CD4-positive, CD25-positive, alpha-beta regulatory T cell (primary cell): ENCODE data around the gene ARCN1. TPM values are rescaled to one million over a fixed set of nuclear protein-coding genes. Genes with fewer than 3 reads are reported as not detected.
A peak's percentile ranks its signal among the peaks of the same experiment; 100 is the strongest.
"Not testable (repeated sequence)": the region's sequence is repeated elsewhere in the genome, so short reads cannot be mapped to it uniquely, and the experiment has no call there.

Experiments used
- ATAC-seq, 2 donors: fragments of 150-1000 bp; cut with Tn5 transposase; one replicate each; pipeline ENCODE4 v1.10.0; 2021; ENCODE audit warnings: low read depth in 2 of 2, moderate number of reproducible peaks in 2 of 2, moderate library complexity in 1 of 2
- DNase-seq, 3 donors: peaks; one replicate each; pipeline versions ENCODE4 v3.0.0 to v3.0.0-alpha.2; 2012 to 2022; ENCODE audit warnings: mixed read lengths in 1 of 3
- H3K27ac ChIP-seq: one replicate; pipeline ENCODE4 v1.7.0; 2013; ENCODE audit warnings: mild to moderate bottlenecking, low read length; ENCODE audit not compliant: insufficient read depth, poor library complexity, severe bottlenecking
- H3K27me3 ChIP-seq: one replicate; pipeline ENCODE4 v1.7.0; 2013; ENCODE audit warnings: low read length; ENCODE audit not compliant: control insufficient read depth, insufficient read depth
- H3K36me3 ChIP-seq: one replicate; pipeline ENCODE4 v1.7.0; 2013; ENCODE audit warnings: mild to moderate bottlenecking, low read length, moderate library complexity; ENCODE audit not compliant: control insufficient read depth, insufficient read depth
- H3K4me1 ChIP-seq: 2 replicates; pipeline ENCODE4 v1.7.0; 2013; ENCODE audit warnings: mild to moderate bottlenecking, low read length; ENCODE audit not compliant: insufficient read depth, control insufficient read depth, poor library complexity, severe bottlenecking
- H3K4me3 ChIP-seq: one replicate; pipeline ENCODE4 v1.7.0; 2013; ENCODE audit warnings: low read depth, mild to moderate bottlenecking, low read length, moderate library complexity
- H3K9me3 ChIP-seq, 2 experiments: 1 replicate in 1 of 2; 2 replicates in 1 of 2; pipeline ENCODE4 v1.7.0; 2013; ENCODE audit warnings: low read length in 2 of 2, mild to moderate bottlenecking in 1 of 2, moderate library complexity in 1 of 2; ENCODE audit not compliant: control insufficient read depth in 2 of 2
- H3K27ac Mint-ChIP-seq, 3 donors: one replicate each; pipeline ENCODE4 v1.8.0; 2020 to 2022; ENCODE audit warnings: mild to moderate bottlenecking in 3 of 3, mixed read lengths in 3 of 3, moderate library complexity in 2 of 3
- H3K27me3 Mint-ChIP-seq: one replicate; pipeline ENCODE4 v1.8.0; 2022; ENCODE audit warnings: mild to moderate bottlenecking, mixed read lengths
- H3K36me3 Mint-ChIP-seq: one replicate; pipeline ENCODE4 v1.8.0; 2020; ENCODE audit warnings: mixed read lengths
- H3K4me1 Mint-ChIP-seq, 4 donors: one replicate each; pipeline ENCODE4 v1.8.0; 2020 to 2022; ENCODE audit warnings: mixed read lengths in 4 of 4, mild to moderate bottlenecking in 1 of 4
- H3K4me3 Mint-ChIP-seq, 4 donors: one replicate each; pipeline ENCODE4 v1.8.0; 2020 to 2022; ENCODE audit warnings: mild to moderate bottlenecking in 4 of 4, mixed read lengths in 4 of 4, moderate library complexity in 3 of 4
- H3K9me3 Mint-ChIP-seq, 7 donors: one replicate each; pipeline ENCODE4 v1.8.0; 2020 to 2022; ENCODE audit warnings: mixed read lengths in 7 of 7, mild to moderate bottlenecking in 3 of 7, moderate library complexity in 2 of 7
- polyA plus RNA-seq, 4 donors: library from polyadenylated mRNA; unstranded; fragments of 300-500 nt; fragmentation: Illumina TruSeq; gene quantifications; one replicate each; pipeline ENCODE4 v1.2.3, GENCODE V29; 2021
- total RNA-seq: library from RNA; stranded (reverse); gene quantifications from one replicate; pipeline ENCODE4 v1.2.3, GENCODE V29; 2022

The ARCN1 gene
- total and polyA plus RNA-seq, 5 donors from 2014 or later = 76.6 to 169 (median 149) TPM

- H3K4me3 ChIP-seq = no peak overlapping the region
- Mint-ChIP-seq H3K4me1 (no peaks in the 10 kb centered on the region), H3K9me3 (no peaks in the 10 kb centered on the region), H3K27me3 (no peaks in the 10 kb centered on the region), H3K36me3 (peaks cover 7% of the 10 kb centered on the region), H3K27ac (no peak overlapping the region), H3K4me3 (no peak overlapping the region)
- no peak for DNase-seq
- no peaks in the 10 kb centered on the region for H3K27me3 ChIP-seq
- H3K9me3 ChIP-seq = no peaks in the 10 kb centered on the region
- no peak overlapping the region for H3K27ac ChIP-seq
- ATAC-seq = no peak
- no peaks in the 10 kb centered on the region for H3K4me1 ChIP-seq
- H3K36me3 ChIP-seq = peaks cover 15% of the 10 kb centered on the region
Observed at GRCh38 chr11:118547132-118547531, 25.1 kb upstream of the ARCN1 start.

GRCh38 chr11:118552341-118552740 is 19.9 kb upstream of the ARCN1 start:
- H3K27ac Mint-ChIP-seq = peak overlapping the region in 1 of 3 donors; percentile 20
- no peaks in the 10 kb centered on the region for H3K9me3 Mint-ChIP-seq
- no peaks in the 10 kb centered on the region for H3K27me3 Mint-ChIP-seq
- H3K36me3 ChIP-seq = peaks cover 19% of the 10 kb centered on the region
- H3K27me3 ChIP-seq = no peaks in the 10 kb centered on the region
- no peaks in the 10 kb centered on the region for H3K9me3 ChIP-seq
- H3K4me1 Mint-ChIP-seq = peaks cover 0 to 5% (median 0%) of the 10 kb centered on the region in 4 donors
- H3K4me3 Mint-ChIP-seq = no peak overlapping the region
- no peak for ATAC-seq
- no peaks in the 10 kb centered on the region for H3K4me1 ChIP-seq
- no peak overlapping the region for H3K27ac ChIP-seq
- no peak overlapping the region for H3K4me3 ChIP-seq
- no peak for DNase-seq
- H3K36me3 Mint-ChIP-seq = peaks cover 35% of the 10 kb centered on the region

- DNase-seq = no peak
- peaks cover 6 to 20% (median 10%) of the 10 kb centered on the region in 4 donors for H3K4me1 Mint-ChIP-seq
- H3K36me3 Mint-ChIP-seq = peaks cover 19% of the 10 kb centered on the region
- H3K9me3 ChIP-seq = no peaks in the 10 kb centered on the region
- no peaks in the 10 kb centered on the region for H3K27me3 ChIP-seq
- H3K4me3 Mint-ChIP-seq = no peak overlapping the region
- H3K27me3 Mint-ChIP-seq = no peaks in the 10 kb centered on the region
- no peak overlapping the region for H3K27ac Mint-ChIP-seq
- H3K9me3 Mint-ChIP-seq = no peaks in the 10 kb centered on the region
- no peak overlapping the region for H3K27ac ChIP-seq
- ATAC-seq = no peak
- H3K4me3 ChIP-seq = no peak overlapping the region
- H3K36me3 ChIP-seq = peaks cover 18% of the 10 kb centered on the region
- peaks cover 9% of the 10 kb centered on the region for H3K4me1 ChIP-seq
Observed at GRCh38 chr11:118560806-118561205, 11.4 kb upstream of the ARCN1 start.

- Mint-ChIP-seq H3K27me3 (no peaks in the 10 kb centered on the region), H3K9me3 (no peaks in the 10 kb centered on the region), H3K27ac (peak overlapping the region in 2 of 3 donors; percentile 59 to 85), H3K4me1 (peaks cover 6 to 28% (median 13%) of the 10 kb centered on the region in 4 donors), H3K4me3 (peak overlapping the region; percentile 53 to 90 (median 75)), H3K36me3 (no peaks in the 10 kb centered on the region)
- Histone ChIP-seq H3K4me1 (peaks cover 9% of the 10 kb centered on the region), H3K4me3 (peak overlapping the region; percentile 97), H3K9me3 (no peaks in the 10 kb centered on the region), H3K27ac (no peak overlapping the region), H3K27me3 (no peaks in the 10 kb centered on the region), H3K36me3 (no peaks in the 10 kb centered on the region)
- ATAC-seq (no peak), DNase-seq (no peak)
Observed at GRCh38 chr11:118565051-118565450, 7.2 kb upstream of the ARCN1 start.

- Histone ChIP-seq H3K4me1 (peaks cover 35% of the 10 kb centered on the region), H3K27ac (no peak overlapping the region), H3K4me3 (no peak overlapping the region), H3K36me3 (no peaks in the 10 kb centered on the region), H3K27me3 (no peaks in the 10 kb centered on the region), H3K9me3 (no peaks in the 10 kb centered on the region)
- peaks cover 18 to 45% (median 29%) of the 10 kb centered on the region in 4 donors for H3K4me1 Mint-ChIP-seq
- ATAC-seq (no peak), DNase-seq (no peak)
- peak overlapping the region in 1 of 3 donors; percentile 28 for H3K27ac Mint-ChIP-seq
- no peaks in the 10 kb centered on the region for H3K9me3 Mint-ChIP-seq
- peak overlapping the region in 2 of 4 donors; percentile 47 to 94 for H3K4me3 Mint-ChIP-seq
- no peaks in the 10 kb centered on the region for H3K36me3 Mint-ChIP-seq
- peaks cover under 1% of the 10 kb centered on the region for H3K27me3 Mint-ChIP-seq
Observed at GRCh38 chr11:118569670-118570069, 2.5 kb upstream of the ARCN1 start.

GRCh38 chr11:118570787-118571186 is 1.4 kb upstream of the ARCN1 start:
- no peaks in the 10 kb centered on the region for H3K36me3 Mint-ChIP-seq
- H3K4me1 ChIP-seq = peaks cover 37% of the 10 kb centered on the region
- H3K27ac Mint-ChIP-seq = peak overlapping the region in 2 of 3 donors; percentile 94 to 98
- ATAC-seq (no peak), DNase-seq (no peak)
- H3K4me3 ChIP-seq = no peak overlapping the region
- peak overlapping the region; percentile 96 for H3K27ac ChIP-seq
- no peaks in the 10 kb centered on the region for H3K9me3 ChIP-seq
- peaks cover under 1% of the 10 kb centered on the region for H3K36me3 ChIP-seq
- peak overlapping the region; percentile 6 to 94 (median 45) for H3K4me3 Mint-ChIP-seq
- H3K9me3 Mint-ChIP-seq = no peaks in the 10 kb centered on the region
- H3K4me1 Mint-ChIP-seq = peaks cover 25 to 47% (median 32%) of the 10 kb centered on the region in 4 donors
- H3K27me3 Mint-ChIP-seq = peaks cover 5% of the 10 kb centered on the region
- no peaks in the 10 kb centered on the region for H3K27me3 ChIP-seq

- Histone ChIP-seq H3K4me1 (peaks cover 42% of the 10 kb centered on the region), H3K4me3 (peak overlapping the region; percentile 89), H3K27ac (peak overlapping the region; percentile 96)
- H3K27me3 ChIP-seq, H3K27me3 Mint-ChIP-seq, ATAC-seq, H3K36me3 Mint-ChIP-seq, H3K36me3 ChIP-seq, H3K9me3 ChIP-seq, H3K9me3 Mint-ChIP-seq: not testable (repeated sequence)
- peak in 1 of 3 donors; percentile 10 for DNase-seq
- Mint-ChIP-seq H3K4me3 (peak overlapping the region; percentile 94 to 97 (median 96)), H3K27ac (peak overlapping the region; percentile 94 to 98 (median 96)), H3K4me1 (peaks cover 32 to 50% (median 36%) of the 10 kb centered on the region in 4 donors)
Observed at GRCh38 chr11:118571701-118572060, 528 bp upstream of the ARCN1 start.

GRCh38 chr11:118572981-118573550 is 857 bp downstream of the ARCN1 start:
- peak overlapping the region; percentile 94 to 97 (median 96) for H3K4me3 Mint-ChIP-seq
- H3K4me3 ChIP-seq = peak overlapping the region; percentile 89
- peak overlapping the region; percentile 94 to 98 (median 94) for H3K27ac Mint-ChIP-seq
- H3K27me3 Mint-ChIP-seq = peaks cover 5% of the 10 kb centered on the region
- H3K9me3 Mint-ChIP-seq = no peaks in the 10 kb centered on the region
- ATAC-seq (peak in 1 of 2 donors; percentile 31), DNase-seq (peak in 2 of 3 donors; percentile 16 to 55)
- no peaks in the 10 kb centered on the region for H3K9me3 ChIP-seq
- no peaks in the 10 kb centered on the region for H3K36me3 Mint-ChIP-seq
- no peaks in the 10 kb centered on the region for H3K27me3 ChIP-seq
- H3K4me1 Mint-ChIP-seq = peaks cover 32 to 62% (median 45%) of the 10 kb centered on the region in 4 donors
- peaks cover 42% of the 10 kb centered on the region for H3K4me1 ChIP-seq
- peak overlapping the region; percentile 96 for H3K27ac ChIP-seq
- H3K36me3 ChIP-seq = peaks cover 9% of the 10 kb centered on the region
